Liver (tissue), 9 donors: ENCODE measurements around the gene EVC. TPM values are rescaled to one million over a fixed set of nuclear protein-coding genes. Genes with fewer than 3 reads are reported as not detected.

ENCODE experiments used
- DNase-seq: peaks from one replicate; pipeline ENCODE4 v3.0.0-alpha.2; 2017; ENCODE audit warnings: low spot score
- H3K27ac ChIP-seq, 2 donors: one replicate each; pipeline ENCODE4 v1.7.0; 2013; ENCODE audit warnings: inconsistent platforms in 2 of 2, low read length in 2 of 2, control low read depth in 1 of 2, low read depth in 1 of 2, mild to moderate bottlenecking in 1 of 2
- H3K27me3 ChIP-seq, 4 donors: one replicate each; pipeline versions ENCODE4 v1.6.1 to v1.7.0; 2013; ENCODE audit warnings: low read length in 3 of 4, inconsistent platforms in 1 of 4, mild to moderate bottlenecking in 1 of 4, moderate library complexity in 1 of 4; ENCODE audit not compliant: control insufficient read depth in 4 of 4, insufficient read depth in 4 of 4
- H3K36me3 ChIP-seq, 4 donors: one replicate each; pipeline versions ENCODE4 v1.6.1 to v1.7.0; 2013; ENCODE audit warnings: low read length in 3 of 4, mild to moderate bottlenecking in 3 of 4, low read depth in 1 of 4, moderate library complexity in 1 of 4; ENCODE audit not compliant: control insufficient read depth in 4 of 4, insufficient read depth in 3 of 4
- H3K4me1 ChIP-seq, 4 donors: one replicate each; pipeline versions ENCODE4 v1.6.1 to v1.7.0; 2013; ENCODE audit warnings: low read length in 3 of 4, mild to moderate bottlenecking in 3 of 4, moderate library complexity in 1 of 4; ENCODE audit not compliant: control insufficient read depth in 4 of 4, insufficient read depth in 4 of 4
- H3K4me3 ChIP-seq, 3 donors: one replicate each; pipeline versions ENCODE4 v1.6.1 to v1.7.0; 2013; ENCODE audit warnings: low read length in 3 of 3, control low read depth in 1 of 3, low read depth in 1 of 3, mild to moderate bottlenecking in 1 of 3
- H3K9ac ChIP-seq, 2 donors: one replicate each; pipeline ENCODE4 v1.7.0; 2013; ENCODE audit warnings: low read length in 2 of 2, mild to moderate bottlenecking in 2 of 2, moderate library complexity in 2 of 2, control low read depth in 1 of 2, low read depth in 1 of 2
- H3K9me3 ChIP-seq, 4 donors: one replicate each; pipeline versions ENCODE4 v1.6.1 to v1.7.0; 2013; ENCODE audit warnings: low read length in 3 of 4; ENCODE audit not compliant: control insufficient read depth in 4 of 4
- EGR1 ChIP-seq, 2 donors: IDR thresholded peaks; 2 replicates each; pipeline ENCODE4 v1.6.1; 2016 to 2018; ENCODE audit warnings: antibody characterized with exemption in 2 of 2, low read depth in 2 of 2
- FOXA1 ChIP-seq: IDR thresholded peaks from 2 replicates; pipeline ENCODE4 v1.6.1; 2016; ENCODE audit warnings: antibody characterized with exemption
- FOXA2 ChIP-seq: IDR thresholded peaks from 2 replicates; pipeline ENCODE4 v1.6.1; 2016; ENCODE audit warnings: antibody characterized with exemption
- GABPA ChIP-seq, 2 donors: IDR thresholded peaks in 1 of 2; conservative IDR thresholded peaks in 1 of 2; 2 replicates each; pipeline ENCODE4 v1.6.1; 2016; ENCODE audit warnings: antibody characterized with exemption in 2 of 2, mild to moderate bottlenecking in 1 of 2, moderate library complexity in 1 of 2
- HNF4G ChIP-seq: IDR thresholded peaks from 2 replicates; pipeline ENCODE4 v1.6.1; 2016; ENCODE audit warnings: antibody characterized with exemption
- JUND ChIP-seq, 2 donors: IDR thresholded peaks; 2 replicates each; pipeline ENCODE4 v1.6.1; 2016; ENCODE audit warnings: antibody characterized with exemption in 2 of 2
- NR2F2 ChIP-seq: IDR thresholded peaks from 2 replicates; pipeline ENCODE4 v1.6.1; 2016; ENCODE audit warnings: antibody characterized with exemption
- RAD21 ChIP-seq, 2 donors: IDR thresholded peaks; 2 replicates each; pipeline ENCODE4 v1.6.1; 2016; ENCODE audit warnings: antibody characterized with exemption in 2 of 2, mild to moderate bottlenecking in 2 of 2
- SP1 ChIP-seq: IDR thresholded peaks from 2 replicates; pipeline ENCODE4 v1.6.1; 2018; ENCODE audit warnings: antibody characterized with exemption, mild to moderate bottlenecking
- TAF1 ChIP-seq: conservative IDR thresholded peaks from 2 replicates; pipeline ENCODE4 v1.6.1; 2016; ENCODE audit warnings: antibody characterized with exemption, mild to moderate bottlenecking
- YY1 ChIP-seq: IDR thresholded peaks from 2 replicates; pipeline ENCODE4 v1.6.1; 2016; ENCODE audit warnings: antibody characterized with exemption, mild to moderate bottlenecking
- WGBS: extraction: QIAGEN DNeasy Blood & Tissue Kit; methylation state at CpG from one replicate; pipeline ENCODE4 v1.1.7; 2013; 5-methylcytosine and 5-hydroxymethylcytosine counted together
- polyA plus RNA-seq, 2 donors: library from polyadenylated mRNA; stranded (reverse) in 1 of 2; unstranded in 1 of 2; fragments of 200-250 nt in 1 of 2; fragments of >200 nt in 1 of 2; fragmentation: Nextera tagmentation in 1 of 2; extraction: Ambion mirVana in 1 of 2; gene quantifications; one replicate each; pipeline versions ENCODE4 v1.2.1 to v1.2.3, GENCODE V29; 2013 to 2015
- total RNA-seq, 2 donors: library from RNA; depleted of rRNA; stranded (reverse); fragments of >200 nt; gene quantifications; one replicate each; pipeline ENCODE4 v1.2.3, GENCODE V29; 2014
- TF ChIP-seq, protein P1 (sequence below): fragments of 150-350 bp; IDR thresholded peaks from 2 replicates; pipeline ENCODE4 v1.5.1; 2017; ENCODE audit warnings: improper control_type of control experiment, low read depth, low read length; ENCODE audit not compliant: missing input control
- TF ChIP-seq, protein P2 (sequence below): IDR thresholded peaks from 2 replicates; pipeline ENCODE4 v1.6.1; 2016; ENCODE audit warnings: antibody characterized with exemption
- TF ChIP-seq, protein P3 (sequence below): IDR thresholded peaks from 2 replicates; pipeline ENCODE4 v1.6.1; 2016; ENCODE audit warnings: antibody characterized with exemption, mild to moderate bottlenecking
- TF ChIP-seq, protein P4 (sequence below): IDR thresholded peaks from 2 replicates; pipeline ENCODE4 v1.6.1; 2016; ENCODE audit warnings: antibody characterized with exemption
- donor health status: healthy.
- donor health status: healthy.
- donor health status: healthy.
- donor health status: healthy.
- donor health status: healthy.

The EVC gene
- total and polyA plus RNA-seq, 4 donors: 0.76 to 10.9 (median 3.2) TPM

DNA sequence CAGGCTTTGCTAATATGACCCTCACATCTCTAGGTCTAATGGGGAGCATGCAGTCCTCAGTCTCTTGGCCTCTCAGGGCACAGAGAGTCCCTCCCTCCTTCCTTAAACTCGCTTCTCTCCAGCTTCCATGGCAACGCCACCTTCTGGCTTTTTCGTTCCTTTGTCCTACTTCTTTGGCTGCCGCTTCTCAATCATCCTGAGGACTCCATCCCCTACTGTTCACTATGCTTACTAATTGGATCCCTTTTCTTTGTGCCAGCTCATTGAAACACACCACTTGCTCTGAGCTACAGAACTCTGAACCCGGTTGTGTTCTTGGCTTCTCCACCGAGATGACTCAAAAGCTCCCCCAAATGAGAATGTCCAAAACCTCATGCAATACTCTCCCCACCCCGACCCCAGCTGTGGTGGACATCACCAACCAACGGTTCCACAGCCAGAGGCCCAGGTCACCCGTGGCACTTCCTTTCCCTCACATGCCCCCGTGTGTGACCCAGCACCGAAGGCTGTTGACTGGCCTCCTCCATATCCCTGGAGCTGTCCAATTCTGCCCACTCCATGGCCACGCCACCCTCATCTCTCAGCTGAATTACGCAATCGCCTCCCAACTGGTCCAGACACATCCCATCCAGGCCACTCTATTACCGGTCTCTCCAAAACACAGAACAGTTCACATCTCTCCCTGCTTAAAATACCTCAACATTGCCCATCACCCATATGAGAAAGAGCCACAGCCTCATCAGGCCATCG, 147.2 kb downstream of the EVC start:
- DNase-seq: no peak
- WGBS: 82% methylated on average over 16 of the region's 16 CpGs
- H3K27ac ChIP-seq: no peak overlapping the region

DNA sequence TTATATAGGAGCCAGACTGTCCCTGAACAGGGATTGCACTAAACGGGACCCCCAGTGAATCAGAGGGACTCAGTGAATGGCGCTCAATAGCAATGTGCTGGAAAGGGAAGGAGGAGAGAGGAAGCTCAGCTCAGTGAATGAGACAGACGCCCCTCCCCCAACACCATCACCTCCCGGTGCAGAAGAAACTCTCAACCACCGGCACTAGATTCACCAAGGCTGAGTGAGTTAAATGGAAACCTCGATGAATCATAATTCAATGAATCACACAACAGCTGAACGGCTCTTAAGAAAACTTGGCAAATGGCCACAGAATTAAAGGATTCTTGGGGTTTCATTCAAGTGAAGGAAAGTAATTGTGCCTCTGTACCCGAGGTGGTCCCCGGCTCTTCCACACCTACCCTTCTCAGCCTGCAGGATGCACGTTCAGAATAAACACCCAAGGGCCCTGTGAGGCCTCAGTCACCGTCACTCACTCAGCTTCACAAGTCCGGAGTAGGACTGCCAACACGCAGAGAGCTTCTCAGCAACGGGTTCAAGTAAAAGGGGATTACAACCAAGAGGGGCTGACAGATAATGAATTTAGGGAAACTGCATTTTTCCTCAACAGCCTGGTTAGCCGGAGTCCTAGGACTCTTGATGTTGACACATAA, 152.6 kb downstream of the EVC start:
- H3K27ac ChIP-seq: no peak overlapping the region
- 56% methylated on average over 15 of the region's 15 CpGs for WGBS
- no peaks in the 10 kb centered on the region for H3K9me3 ChIP-seq
- H3K27me3 ChIP-seq: peaks cover 0 to 8% (median 2%) of the 10 kb centered on the region in 4 donors
- no peak for DNase-seq
- no peaks in the 10 kb centered on the region for H3K36me3 ChIP-seq
- H3K4me1 ChIP-seq: no peaks in the 10 kb centered on the region
- no peak overlapping the region for H3K9ac ChIP-seq
- TF ChIP-seq, protein P1, sequence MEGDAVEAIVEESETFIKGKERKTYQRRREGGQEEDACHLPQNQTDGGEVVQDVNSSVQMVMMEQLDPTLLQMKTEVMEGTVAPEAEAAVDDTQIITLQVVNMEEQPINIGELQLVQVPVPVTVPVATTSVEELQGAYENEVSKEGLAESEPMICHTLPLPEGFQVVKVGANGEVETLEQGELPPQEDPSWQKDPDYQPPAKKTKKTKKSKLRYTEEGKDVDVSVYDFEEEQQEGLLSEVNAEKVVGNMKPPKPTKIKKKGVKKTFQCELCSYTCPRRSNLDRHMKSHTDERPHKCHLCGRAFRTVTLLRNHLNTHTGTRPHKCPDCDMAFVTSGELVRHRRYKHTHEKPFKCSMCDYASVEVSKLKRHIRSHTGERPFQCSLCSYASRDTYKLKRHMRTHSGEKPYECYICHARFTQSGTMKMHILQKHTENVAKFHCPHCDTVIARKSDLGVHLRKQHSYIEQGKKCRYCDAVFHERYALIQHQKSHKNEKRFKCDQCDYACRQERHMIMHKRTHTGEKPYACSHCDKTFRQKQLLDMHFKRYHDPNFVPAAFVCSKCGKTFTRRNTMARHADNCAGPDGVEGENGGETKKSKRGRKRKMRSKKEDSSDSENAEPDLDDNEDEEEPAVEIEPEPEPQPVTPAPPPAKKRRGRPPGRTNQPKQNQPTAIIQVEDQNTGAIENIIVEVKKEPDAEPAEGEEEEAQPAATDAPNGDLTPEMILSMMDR: no peak
- TF ChIP-seq SP1 (no peak), JUND (IDR thresholded peaks at IDR 0.05) (no peak), GABPA (IDR thresholded peaks at IDR 0.05 in 1 of 2, conservative IDR thresholded peaks at IDR 0.05 in 1 of 2) (no peak), EGR1 (IDR thresholded peaks at IDR 0.05; ENCODE audit: low read depth in 2 of 2) (no peak), FOXA2 (no peak), YY1 (no peak), NR2F2 (no peak), RAD21 (IDR thresholded peaks at IDR 0.05) (no peak), HNF4G (no peak), FOXA1 (no peak)
- TF ChIP-seq, protein P2, sequence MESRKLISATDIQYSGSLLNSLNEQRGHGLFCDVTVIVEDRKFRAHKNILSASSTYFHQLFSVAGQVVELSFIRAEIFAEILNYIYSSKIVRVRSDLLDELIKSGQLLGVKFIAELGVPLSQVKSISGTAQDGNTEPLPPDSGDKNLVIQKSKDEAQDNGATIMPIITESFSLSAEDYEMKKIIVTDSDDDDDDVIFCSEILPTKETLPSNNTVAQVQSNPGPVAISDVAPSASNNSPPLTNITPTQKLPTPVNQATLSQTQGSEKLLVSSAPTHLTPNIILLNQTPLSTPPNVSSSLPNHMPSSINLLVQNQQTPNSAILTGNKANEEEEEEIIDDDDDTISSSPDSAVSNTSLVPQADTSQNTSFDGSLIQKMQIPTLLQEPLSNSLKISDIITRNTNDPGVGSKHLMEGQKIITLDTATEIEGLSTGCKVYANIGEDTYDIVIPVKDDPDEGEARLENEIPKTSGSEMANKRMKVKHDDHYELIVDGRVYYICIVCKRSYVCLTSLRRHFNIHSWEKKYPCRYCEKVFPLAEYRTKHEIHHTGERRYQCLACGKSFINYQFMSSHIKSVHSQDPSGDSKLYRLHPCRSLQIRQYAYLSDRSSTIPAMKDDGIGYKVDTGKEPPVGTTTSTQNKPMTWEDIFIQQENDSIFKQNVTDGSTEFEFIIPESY: no peak
- TF ChIP-seq, protein P3, sequence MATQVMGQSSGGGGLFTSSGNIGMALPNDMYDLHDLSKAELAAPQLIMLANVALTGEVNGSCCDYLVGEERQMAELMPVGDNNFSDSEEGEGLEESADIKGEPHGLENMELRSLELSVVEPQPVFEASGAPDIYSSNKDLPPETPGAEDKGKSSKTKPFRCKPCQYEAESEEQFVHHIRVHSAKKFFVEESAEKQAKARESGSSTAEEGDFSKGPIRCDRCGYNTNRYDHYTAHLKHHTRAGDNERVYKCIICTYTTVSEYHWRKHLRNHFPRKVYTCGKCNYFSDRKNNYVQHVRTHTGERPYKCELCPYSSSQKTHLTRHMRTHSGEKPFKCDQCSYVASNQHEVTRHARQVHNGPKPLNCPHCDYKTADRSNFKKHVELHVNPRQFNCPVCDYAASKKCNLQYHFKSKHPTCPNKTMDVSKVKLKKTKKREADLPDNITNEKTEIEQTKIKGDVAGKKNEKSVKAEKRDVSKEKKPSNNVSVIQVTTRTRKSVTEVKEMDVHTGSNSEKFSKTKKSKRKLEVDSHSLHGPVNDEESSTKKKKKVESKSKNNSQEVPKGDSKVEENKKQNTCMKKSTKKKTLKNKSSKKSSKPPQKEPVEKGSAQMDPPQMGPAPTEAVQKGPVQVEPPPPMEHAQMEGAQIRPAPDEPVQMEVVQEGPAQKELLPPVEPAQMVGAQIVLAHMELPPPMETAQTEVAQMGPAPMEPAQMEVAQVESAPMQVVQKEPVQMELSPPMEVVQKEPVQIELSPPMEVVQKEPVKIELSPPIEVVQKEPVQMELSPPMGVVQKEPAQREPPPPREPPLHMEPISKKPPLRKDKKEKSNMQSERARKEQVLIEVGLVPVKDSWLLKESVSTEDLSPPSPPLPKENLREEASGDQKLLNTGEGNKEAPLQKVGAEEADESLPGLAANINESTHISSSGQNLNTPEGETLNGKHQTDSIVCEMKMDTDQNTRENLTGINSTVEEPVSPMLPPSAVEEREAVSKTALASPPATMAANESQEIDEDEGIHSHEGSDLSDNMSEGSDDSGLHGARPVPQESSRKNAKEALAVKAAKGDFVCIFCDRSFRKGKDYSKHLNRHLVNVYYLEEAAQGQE: no peak
- H3K4me3 ChIP-seq: no peak overlapping the region

More for the DNA sequence above, 147.2 kb downstream of the EVC start:
- Histone ChIP-seq H3K4me1 (no peaks in the 10 kb centered on the region), H3K9ac (no peak overlapping the region), H3K27me3 (peaks cover 0 to 3% (median 1%) of the 10 kb centered on the region in 4 donors), H3K9me3 (no peaks in the 10 kb centered on the region), H3K4me3 (no peak overlapping the region), H3K36me3 (no peaks in the 10 kb centered on the region)
- TF ChIP-seq HNF4G (no peak), TAF1 (no peak), FOXA2 (no peak), JUND (IDR thresholded peaks at IDR 0.05) (no peak)
- TF ChIP-seq, protein P4, sequence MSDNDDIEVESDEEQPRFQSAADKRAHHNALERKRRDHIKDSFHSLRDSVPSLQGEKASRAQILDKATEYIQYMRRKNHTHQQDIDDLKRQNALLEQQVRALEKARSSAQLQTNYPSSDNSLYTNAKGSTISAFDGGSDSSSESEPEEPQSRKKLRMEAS: no peak

Other genes starting within 250 kb of the EVC start
- 1 to 10 TPM in 1 of 2 donors, under 1 TPM in 1; 0.84 to 1.3 TPM for gene EVC2, start 2.6 kb upstream of the EVC start, total RNA-seq
- gene EVC2, start 2.6 kb upstream of the EVC start, polyA plus RNA-seq: under 1 TPM; 0.26 to 0.31 TPM
- gene CRMP1, start 181.9 kb downstream of the EVC start, total RNA-seq: under 1 TPM; 0.08 to 0.42 TPM
- gene CRMP1, start 181.9 kb downstream of the EVC start, polyA plus RNA-seq: under 1 TPM; 0.06 to 0.15 TPM